Stimulated activated CD4-positive, alpha-beta T cell treated with anti-CD3 and anti-CD28 coated beads, Interleukin-15, amount 100 ng/mL, for 1 hour (primary cell): Measurements from ENCODE around the gene PI4K2A.
A peak's percentile ranks its signal among the peaks of the same experiment; 100 is the strongest.

Experiments used
- DNase-seq, 2 donors: peaks; one replicate each; pipeline ENCODE4 v3.0.0-alpha.2; 2020; ENCODE audit warnings: low read depth in 1 of 2, low spot score in 1 of 2

The PI4K2A gene

DNA sequence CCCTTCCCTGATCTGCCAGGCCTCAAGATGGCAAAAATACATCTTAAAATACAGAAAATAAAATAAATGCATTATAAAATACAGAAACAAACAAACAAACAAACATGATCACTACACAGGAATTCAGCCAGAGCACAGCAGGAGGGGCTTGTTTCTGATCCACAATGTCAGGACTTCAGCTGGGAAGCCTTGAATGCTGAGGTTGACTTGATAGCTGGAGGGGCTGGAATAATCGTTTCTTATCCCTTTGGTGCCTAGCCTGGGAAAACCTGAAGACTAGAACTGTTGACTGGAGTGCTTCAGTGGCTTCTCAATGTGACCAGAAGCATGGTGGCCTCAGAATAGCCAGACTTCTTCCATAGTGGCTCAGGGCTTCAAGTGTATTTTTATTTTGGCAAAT, 63.9 kb downstream of the PI4K2A start:
- DNase-seq, result no peak

DNA sequence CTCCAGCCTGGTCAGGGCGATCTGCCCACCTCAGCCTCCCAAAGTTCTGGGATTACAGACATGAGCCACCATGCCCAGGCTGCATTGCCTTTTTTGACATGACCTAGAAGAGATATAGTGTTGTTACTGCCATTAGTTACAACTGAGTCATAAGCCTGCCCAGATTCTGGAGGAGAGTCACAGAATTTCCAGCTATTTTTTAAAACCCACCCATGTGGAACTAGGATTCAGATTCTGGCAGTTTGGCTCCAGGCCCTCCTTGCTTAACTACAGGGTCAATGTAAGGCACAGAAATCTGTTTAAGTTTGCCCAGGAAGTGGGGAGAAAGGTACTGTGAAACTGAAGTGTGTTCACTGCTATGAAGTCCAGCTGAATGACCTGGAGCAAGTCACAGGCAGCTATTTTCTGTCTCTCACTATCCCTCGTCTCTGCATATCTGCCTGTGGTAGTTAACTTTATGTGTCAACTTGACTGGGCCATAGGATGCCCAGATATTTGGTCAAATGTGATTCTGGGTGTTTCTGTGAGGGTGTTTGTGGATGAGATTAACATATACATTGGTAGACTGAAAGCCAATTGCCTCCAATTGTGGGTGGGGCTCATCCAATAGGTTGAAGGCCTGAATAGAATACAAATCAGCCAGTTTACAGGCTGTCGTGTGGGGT, 64.7 kb downstream of the PI4K2A start:
- DNase-seq, result no peak

DNA sequence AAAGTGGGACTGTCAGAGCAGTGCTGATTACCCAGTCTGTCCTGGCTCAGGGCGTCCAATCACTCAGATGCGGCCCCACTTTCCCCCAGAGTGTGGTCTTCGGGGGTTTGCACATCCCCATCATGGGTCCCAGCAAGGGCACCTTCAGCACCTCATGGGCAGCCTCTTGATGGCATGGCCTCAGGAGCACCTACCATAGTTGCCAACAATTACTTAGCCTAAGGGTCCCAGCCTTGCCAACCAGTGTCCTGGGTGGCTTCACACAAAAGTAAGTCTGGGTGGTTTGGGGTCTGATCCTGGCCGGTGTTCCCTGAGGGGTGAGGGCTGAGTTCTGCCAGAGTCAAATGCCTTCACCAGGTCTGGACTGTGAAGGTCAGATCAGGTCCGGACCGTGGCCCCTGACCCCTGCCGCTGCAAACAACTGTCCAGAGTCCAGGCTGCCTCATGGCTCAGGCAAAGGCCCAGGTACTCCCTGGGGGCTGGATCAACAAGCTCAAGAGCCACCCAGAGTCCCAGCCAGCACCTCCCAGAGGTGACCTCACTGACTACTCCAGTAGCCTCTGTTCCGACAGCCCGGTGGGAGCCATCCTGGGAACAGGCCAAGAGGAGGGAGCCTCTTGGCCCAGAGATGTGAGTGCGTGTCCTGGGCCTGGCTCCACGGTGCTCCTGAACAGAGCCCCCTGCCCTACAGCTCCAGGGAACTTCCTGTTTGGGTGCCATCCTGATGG, 66.8 kb downstream of the PI4K2A start:
- DNase-seq, result no peak

DNA sequence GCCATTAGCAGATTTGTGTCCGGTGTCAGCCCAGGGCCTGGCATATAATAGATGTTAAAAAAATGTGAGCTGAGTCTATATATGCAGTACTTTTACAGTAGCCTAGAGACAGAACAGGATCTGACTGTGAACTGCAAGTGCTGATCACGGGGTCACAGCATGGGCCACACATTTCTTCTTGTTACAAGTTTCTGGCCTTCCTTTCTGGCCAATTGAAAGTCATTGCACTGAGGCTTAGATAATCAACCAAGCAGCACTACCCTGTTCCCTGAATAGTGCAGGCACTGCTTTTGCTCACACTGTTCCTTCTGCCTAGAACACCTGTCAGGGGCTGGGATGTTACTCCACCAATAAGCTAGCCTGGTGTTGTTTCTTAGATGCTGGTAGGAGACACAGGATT, 67.7 kb downstream of the PI4K2A start:
- DNase-seq, result no peak

DNA sequence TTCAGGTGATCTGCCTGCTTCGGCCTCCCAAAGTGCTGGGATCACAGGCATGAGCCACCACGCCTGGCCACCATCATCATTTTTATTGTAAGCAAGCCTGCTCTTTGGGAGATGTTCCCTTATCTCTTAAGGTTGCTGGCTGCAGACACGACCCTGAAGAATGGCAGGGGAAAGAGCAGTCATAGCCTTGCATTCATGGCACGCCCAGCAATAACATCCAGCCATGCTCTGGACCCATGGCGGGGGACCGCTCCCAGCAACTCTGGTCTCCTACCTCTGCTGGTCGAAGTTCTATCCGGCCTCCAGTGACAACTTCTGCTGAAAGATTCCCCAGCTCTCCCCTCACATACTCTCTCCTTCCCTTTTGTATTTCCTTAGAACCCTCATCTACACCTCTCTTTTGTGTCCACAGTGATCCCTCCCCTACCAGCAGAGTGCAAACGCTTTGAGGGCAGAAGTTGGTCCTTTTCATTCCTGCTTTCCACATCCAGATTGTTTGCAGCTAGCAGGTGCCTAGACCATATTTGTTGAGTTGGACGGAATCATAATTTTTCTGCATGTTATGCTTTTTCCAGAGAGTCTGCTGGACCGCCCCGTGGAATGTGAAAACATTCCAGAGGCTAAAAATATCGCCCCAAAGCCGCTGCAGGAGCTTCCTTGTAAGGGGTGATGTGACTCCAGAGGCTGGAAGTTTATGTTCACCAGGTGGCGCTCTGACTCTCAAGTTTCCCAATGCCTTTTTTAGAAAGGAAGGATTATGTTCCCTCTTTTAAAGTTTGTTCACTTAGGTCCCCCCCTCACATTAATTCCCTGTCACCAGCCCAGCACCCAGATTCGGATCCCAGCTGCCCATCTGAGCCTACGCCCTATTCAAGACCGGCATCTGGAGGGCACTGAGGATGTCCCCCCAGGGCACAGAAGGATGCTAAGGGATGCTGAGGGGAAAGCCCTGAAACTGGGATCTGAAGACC, 68.8 kb downstream of the PI4K2A start:
- DNase-seq, result no peak

DNA sequence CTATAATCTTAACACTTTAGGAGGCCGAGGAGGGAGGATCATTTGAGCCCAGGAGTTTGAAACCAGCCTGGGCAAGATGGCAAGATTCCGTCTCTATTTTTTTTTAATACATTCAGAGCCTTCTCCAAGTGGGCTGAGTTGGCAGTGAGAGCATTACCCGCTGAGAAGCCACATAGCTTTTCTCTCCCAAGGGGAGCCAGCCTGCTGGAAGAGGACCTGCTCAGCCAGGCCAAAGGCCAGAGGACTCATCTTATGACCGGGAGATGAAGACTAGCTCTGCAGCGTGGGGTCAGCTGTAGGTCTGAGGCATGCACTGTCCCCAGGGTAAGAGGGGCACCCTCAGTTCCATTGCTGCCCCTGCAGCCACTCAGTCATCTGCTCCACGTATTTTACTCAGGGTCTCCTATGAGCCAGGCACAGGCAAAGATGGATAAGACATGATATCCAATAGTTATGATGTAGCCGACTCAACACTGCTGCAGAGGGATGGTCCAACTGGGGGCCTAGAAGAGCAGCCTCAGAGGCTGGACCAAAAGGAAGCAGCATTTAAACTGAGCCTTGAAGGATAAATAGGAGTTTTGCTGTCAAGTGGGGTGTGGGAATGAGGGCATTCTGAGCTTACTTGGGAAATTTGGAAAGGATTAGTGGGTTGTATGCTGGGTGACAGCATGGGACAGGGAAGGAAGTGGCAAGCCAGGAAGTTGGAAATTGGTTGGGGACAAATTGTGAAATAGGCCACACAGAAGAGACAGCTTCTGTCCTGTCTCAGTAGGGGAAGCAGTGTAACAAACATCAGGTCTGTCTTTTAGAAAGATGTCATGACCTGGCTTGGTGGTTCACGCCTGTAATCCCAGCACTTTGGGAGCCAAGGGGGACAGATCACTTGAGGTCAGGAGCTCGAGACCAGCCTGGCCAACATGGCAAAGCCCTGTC, 71.4 kb downstream of the PI4K2A start:
- no peak for DNase-seq

DNA sequence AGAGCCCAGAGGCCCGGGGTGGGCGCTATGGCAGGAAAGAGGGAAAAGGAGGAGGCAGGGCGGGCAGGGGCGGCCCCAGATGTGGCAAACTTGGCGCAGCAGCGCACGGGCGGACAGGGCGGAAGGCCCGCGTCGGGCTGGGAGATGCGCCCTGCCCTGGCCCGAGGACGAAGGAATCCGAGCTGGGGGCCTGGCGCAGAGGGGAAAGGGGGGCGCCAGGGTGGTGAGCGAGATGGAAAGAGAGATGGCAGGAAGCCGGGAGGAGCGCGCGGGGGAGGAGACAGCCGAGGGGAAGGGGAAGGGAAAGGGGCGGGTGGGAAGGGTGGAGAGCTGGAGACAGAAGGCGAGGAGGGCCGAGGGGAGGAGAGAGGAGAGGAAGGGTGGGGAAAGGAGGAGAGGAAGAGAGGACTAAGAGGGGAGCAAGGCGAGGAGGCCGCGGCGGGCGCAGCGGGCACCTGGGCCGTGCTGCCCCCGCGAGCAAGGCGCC, 72.9 kb downstream of the PI4K2A start, which contains the start of gene MARVELD1:
TSS of gene MARVELD1 (plus strand) at position 392 of the 487 bp plus-strand sequence. CDS start 147 bp downstream, outside the sequence.
- no peak for DNase-seq

DNA sequence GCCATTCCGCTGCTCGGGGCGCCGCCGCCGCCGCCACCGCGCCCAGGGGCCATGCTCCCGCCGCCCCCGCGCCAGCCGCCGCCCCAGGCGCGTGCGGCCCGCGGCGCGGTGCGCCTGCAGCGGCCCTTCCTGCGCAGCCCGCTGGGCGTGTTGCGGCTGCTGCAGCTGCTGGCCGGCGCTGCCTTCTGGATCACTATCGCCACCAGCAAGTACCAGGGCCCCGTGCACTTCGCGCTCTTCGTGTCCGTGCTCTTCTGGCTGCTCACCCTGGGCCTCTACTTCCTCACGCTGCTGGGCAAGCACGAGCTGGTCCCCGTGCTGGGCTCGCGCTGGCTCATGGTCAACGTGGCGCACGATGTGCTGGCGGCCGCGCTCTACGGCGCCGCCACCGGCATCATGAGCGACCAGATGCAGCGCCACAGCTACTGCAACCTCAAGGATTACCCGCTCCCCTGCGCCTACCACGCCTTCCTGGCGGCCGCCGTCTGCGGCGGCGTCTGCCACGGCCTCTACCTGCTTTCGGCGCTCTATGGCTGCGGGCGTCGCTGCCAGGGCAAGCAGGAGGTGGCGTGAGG, 73.4 kb downstream of the PI4K2A start:
- peak; percentile 14 to 35 for DNase-seq

DNA sequence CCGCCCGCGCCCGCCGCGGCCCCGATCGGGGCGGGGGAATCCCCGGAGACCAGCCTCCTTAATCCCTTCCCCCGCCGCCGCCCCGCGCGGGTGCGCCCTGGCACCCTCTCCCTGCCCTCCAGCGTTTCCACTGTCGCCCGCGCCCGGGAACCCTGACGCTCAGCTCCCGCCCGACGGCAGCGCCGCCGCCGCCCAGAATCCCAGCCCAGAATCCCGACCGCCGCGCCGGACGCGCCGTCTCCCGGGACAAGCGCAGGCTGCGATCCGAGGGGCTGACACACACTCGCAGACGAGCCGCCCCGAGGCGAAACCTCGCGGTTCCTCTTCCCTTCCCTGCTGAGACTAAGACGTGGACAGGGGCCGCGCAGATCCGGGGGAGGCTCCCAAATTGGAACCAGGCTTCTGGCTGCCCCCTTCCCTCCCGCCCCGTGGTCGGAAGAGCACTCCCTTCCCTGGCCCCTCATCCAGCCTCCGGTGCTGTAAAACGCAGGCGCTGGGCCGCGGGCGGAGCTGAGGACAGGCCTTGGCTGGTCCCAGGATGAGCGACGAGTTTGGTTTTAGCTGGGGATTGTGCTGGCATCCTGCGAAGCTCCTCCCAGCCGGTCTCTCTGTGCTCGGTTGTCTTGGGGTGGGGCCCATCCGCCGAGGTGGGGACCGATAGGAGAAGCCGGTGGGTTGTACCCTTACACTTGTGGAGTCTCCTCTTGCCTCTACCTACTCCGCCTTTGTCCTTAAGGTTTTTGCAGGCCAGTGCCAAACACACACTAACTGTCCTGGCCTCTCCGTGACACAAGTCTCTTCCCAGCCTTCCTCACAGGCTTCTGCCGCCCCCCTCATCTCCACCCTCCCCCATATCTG, 74.2 kb downstream of the PI4K2A start:
- DNase-seq, result no peak

DNA sequence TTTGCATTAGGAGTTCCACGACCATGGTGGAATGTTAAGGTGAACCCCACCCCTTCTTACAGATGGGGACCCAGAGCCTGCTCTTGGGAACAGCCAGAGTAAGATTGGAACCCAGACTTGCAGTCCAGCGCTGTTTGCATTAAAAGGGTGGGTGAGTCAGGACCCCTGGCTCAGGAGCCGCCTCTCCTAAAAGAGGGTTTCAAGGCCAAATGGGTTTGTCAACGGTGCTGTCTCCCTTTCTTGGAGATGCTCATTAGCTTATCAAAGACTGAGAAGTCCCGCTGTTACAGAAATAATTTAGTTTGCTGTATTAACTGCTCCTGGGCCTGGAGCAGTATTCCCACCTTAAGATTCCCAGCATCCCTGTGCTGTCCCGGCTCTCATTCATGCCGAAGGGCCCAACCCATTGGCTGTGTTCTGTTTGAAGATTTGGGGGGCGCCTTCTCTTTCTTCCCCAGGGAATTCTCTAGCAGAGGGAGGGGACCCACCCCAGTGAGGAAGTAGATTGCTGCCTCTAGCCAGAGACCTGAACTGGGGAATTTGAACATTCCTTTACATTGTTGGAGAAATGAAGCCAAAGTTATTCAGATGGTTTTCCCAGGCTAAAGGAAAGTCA, 74.9 kb downstream of the PI4K2A start:
- DNase-seq, result no peak

DNA sequence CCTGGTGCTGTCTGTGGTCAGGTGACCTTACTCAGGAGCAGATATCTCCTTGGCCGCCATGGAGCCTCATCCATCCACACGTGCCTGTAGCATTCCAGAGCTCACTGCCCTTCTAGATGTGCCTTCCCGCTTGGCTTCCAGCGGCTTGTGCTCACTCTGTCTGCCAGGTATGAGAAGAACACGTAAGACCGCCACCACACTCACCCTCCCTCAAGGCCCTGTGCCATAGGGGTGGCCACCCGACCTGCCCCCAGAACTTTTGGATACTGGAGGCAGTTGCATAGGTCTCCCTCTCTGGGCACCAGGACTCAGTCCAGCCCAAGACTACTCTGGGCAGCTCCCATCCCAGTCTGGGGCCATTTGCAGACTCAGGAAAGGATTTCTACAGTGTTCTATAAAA, 77.2 kb downstream of the PI4K2A start:
- no peak for DNase-seq

DNA sequence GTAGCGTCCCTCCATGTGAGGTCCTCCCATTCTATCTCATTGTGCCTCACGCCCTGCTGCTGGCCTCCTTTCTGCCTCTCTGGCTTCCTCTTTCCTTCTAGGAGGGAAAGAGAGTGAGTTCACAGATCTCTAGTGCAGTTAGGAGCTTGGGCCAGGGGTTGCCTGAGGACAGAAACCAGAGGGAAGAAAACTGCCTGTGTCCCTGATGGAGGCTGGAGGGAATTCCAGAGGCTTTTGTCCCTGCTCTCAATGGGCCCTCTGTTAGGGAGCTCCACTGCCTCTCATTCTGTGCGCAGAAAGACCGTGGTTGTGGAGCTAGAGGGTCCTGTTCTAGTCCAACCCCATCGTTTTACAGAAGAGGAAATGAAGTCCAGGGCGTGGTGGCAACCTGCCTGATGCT, 77.7 kb downstream of the PI4K2A start:
- DNase-seq, result no peak

DNA sequence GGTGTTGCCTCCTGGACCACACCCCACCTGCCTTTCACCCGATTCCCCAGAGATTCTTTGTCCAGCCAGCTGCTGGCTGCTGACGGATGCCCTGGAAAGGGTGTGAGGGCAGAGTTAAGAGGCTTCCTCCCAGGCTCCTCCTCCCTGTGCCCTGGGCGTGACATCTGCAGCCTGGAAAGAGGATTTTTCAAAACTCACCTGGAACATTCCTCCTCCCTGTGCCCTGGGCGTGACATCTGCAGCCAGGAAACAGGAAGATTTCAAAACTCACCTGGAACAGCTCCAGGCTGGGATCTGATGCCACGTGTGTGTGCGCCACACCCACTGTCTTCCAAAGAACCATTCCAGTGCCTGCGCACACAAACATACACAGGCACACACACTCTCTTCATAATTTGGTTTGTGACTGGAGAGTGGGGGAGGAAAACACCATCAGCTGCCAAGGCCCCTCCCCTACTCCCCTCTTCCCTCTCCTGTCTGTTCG, 78.2 kb downstream of the PI4K2A start:
- DNase-seq, result no peak

DNA sequence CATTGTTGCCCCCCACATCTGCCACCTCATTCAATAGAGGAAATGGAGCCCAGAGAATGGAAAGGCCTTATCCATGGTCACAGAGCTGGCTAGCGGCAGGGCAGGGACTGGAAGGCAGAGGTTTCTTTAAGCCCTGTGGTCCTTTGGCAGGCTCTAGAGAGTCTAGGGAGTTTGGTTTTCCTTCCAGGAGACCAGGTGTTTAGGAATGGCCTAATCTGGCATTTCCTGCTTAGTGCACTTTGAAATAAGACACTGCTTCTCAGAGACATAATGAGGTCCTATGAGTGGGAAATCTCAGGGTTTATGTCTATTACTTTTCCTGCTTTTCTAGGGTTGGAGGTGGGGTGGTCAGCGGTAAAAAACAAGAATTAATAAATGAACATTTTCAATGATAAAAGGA, 79.1 kb downstream of the PI4K2A start:
- DNase-seq, result no peak

DNA sequence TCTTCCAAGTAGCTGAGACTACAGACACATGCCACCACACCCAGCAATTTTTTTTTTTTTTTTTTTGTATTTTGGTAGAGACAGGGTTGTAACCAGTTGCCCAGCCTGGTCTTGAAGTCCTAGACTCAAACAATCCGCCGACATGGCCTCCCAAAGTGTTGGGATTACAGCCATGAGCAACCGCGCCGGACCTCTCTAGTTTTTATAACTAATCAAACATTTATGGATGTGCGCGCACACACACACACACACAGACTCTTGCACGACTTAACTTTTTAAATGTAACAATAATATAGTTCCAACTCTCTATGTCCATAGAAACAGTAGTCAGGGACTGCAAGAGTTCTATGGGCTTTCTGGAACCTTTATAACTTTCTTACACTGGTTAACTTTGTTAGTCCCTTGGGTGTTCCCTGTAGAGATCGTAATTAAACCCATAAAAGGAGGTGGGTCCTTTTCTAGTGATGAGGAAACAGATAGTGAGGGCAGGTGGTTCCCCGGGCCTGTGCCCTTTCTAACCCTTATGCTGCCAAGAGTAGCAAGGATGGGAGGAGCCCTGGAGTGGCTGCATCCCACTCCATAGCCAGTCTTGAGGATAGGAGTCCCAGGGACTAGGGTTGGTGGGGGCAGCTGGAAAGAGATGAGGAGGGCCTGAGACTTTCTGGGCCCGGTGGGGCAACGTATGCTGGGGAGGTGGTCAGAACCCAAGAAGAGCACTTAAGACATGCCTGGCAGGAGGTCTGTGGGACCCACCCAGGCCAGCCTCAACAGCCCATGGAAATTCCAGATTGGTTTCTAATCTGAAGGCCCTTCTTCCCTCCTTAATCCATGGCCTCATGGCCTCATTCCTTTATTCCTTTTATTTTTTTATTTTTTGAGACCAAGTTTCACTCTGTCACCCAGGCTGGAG, 81.7 kb downstream of the PI4K2A start:
- no peak for DNase-seq

DNA sequence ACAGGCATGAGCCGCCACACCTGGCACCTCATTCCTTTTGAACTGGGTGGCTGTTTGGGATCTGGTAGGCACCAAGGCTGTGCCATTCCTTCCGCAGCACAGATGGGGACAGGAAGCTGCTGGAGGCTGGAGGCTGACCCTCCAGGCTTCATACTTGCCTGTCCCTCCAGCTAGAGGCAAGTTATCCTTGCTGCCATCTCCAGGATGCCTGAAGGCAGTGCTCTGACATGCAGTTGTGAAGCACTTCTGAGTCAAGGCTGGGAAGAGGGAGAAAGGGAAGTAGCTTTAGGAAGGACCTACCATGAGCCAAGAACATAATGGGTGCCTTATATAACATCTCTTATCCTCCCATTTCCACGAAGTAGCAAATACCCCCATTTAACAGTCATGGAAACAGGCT, 82.5 kb downstream of the PI4K2A start:
- no peak for DNase-seq

DNA sequence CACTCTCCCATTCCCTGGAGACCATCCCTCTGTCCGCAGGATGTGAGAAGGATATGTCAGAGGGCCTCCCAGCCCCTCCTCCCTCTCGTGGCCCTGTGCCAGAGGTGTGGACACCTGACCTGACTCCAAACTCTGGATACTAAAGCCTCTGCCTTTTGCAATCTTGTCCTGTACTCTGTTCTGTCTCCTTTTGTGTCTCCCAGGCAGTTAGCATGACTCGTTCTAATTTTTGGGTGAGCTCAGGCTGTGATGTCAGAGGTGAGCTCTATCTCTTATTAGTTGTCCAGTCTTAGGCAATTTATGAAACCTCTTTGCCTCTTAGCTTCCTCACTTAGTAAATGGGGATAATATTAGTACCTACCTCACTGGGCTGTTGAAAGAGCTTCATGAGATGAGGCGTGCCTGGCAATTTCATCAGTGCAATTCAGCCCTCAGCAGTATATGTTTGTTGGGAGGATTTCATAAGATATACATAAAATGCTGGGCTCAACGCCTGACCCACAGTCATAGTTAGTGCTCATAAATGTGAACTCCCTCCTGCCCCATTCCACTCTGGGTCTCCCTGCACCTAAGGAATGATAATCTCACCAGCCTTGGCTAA, 84.0 kb downstream of the PI4K2A start:
- no peak for DNase-seq
